Erythroblast (primary cell): ENCODE measurements around the gene TBL1Y.
A peak's percentile ranks its signal among the peaks of the same experiment; 100 is the strongest.

Source experiments
- DNase-seq, 2 experiments: peaks; one replicate each; lab custom pipeline; 2025; lab: John Stamatoyannopoulos, UW
- GATA1 ChIP-seq: IDR thresholded peaks from 2 replicates; pipeline ENCODE4 v1.6.1; 2011; ENCODE audit warnings: low read depth, mild to moderate bottlenecking, control low read depth, low read length, moderate library complexity
- POLR2A ChIP-seq: IDR thresholded peaks from 2 replicates; pipeline ENCODE4 v1.6.1; 2011; ENCODE audit warnings: mild to moderate bottlenecking, low read length

Gene TBL1Y

DNA sequence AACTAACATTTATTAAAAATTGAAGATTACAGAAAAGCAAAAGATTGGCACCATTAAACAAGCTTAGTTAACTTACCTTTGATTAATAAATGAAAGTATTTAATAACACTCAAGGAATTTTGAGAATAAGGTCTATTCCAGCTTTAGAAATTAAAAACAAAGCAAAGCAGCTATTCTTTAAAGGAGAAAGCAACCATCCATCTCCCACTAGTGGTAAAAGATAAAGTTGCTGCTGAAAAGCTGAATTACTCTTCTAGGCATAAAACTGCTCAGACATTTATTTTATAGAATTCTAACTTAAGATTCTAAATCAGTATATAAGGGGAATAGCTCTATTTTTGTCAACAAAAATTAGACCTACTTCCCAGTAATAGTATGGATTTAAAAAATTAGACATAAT lies 37.2 kb downstream of the TBL1Y start:
- no peak for DNase-seq
- TF ChIP-seq POLR2A, result no peak
- TF ChIP-seq GATA1, result no peak

DNA sequence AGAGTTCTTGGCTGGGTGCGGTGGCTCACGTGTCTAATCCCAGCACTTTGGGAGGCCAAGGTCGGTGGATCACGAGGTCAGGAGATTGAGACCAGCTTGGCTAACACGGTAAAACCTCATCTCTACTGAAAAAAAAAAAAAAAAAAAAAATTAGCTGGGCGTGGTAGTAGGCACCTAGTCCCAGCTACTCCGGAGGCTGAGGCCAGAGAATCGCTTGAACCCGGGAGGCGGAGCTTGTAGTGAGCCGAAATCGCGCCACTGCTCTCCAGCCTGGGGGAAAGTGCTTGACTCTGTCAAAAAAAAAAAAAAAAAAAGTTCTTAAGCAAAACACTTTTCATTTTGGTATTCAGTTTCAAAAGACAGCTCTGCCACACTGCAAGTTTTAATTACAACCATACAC lies 37.9 kb downstream of the TBL1Y start:
- TF ChIP-seq POLR2A (no peak), GATA1 (no peak)
- no peak for DNase-seq

GRCh38 chrY:6949947-6950346 lies 39.5 kb downstream of the TBL1Y start:
- TF ChIP-seq GATA1, result no peak
- no peak for TF ChIP-seq POLR2A
- DNase-seq, result no peak

DNA sequence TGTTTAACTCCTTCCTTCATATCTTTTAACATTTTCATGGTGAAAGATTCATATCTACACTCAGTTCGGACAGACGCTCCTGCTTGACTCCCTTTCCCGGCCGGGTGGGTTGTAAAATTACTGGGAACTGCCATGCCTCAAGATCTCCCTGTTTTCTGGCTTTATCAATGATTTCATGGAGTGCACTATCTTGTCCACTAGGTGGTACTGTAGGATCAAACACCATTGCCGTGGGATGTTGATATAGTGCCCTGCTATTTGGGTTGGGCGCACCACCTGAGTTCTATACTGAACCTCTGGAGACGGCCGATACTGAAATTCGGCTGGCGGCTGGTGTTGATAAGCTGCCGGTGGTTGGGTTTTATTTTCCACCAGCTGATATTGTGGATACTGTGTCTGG lies 54.2 kb downstream of the TBL1Y start:
- no peak for TF ChIP-seq POLR2A
- TF ChIP-seq GATA1, result no peak
- DNase-seq, result peak; percentile 82 to 92

DNA sequence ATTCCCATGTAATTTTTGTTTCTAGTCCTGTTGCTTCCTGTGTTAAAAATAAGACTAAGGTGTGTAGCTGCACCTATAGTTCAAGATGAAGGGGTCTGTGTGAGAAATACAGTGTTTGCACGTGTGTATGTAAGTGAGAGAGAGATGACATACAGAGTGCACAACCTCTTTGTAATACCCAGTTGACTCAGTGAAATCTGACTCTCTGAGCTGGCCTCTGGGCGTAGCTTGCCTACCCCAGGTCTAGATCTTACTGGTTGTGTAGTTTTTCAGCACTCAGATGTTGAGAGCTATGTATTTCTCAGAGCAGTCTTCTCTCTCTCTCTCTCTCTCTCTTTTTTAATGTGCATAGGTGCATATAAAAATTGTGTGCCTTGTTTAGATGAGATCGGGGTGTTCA lies 56.0 kb downstream of the TBL1Y start:
- DNase-seq, result peak in 1 of 2 experiments; percentile 0
- TF ChIP-seq GATA1 (no peak), POLR2A (no peak)

DNA sequence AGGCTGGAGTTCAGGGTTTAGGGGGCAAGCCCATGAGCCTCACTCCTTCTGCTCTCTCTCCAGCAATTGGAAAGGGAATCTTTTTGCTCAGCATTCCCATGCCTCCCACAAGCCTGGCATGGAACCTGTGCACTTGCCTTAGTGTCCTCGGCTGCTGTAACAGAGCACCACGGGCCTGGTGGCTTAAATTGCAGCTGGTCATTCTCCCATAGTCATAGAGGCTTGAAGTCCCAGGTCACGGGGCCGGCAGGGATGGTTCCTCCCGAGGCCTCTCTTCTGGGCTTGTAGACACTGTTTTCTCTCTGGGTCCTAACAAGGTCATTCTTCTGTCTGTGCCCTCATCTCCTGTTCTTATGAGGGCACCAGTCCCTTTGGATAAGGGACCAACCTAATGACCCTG lies 57.2 kb downstream of the TBL1Y start:
- DNase-seq, result no peak

DNA sequence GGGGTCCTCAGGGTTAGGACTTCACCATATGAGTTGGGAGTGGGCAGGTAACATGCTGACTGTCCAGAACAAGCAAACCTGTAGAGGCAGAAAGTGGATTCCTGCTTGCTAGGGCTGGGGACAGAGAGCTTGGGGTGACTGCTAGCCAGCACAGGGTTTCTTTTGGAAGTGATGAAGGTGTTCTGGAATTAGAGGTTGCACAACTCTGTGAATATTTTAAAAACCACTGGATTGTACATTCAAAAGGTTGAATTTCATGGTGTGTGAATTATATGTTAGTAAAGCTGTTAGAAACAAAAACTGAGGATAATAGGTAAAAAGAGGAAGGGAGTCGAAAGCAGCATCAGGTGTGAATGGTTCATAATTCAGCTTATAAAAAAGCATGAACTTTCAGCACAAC lies 57.7 kb downstream of the TBL1Y start:
- DNase-seq, result no peak
- no peak for TF ChIP-seq POLR2A
- TF ChIP-seq GATA1, result no peak

More for the DNA sequence above, 57.2 kb downstream of the TBL1Y start:
- TF ChIP-seq GATA1, result no peak

DNA sequence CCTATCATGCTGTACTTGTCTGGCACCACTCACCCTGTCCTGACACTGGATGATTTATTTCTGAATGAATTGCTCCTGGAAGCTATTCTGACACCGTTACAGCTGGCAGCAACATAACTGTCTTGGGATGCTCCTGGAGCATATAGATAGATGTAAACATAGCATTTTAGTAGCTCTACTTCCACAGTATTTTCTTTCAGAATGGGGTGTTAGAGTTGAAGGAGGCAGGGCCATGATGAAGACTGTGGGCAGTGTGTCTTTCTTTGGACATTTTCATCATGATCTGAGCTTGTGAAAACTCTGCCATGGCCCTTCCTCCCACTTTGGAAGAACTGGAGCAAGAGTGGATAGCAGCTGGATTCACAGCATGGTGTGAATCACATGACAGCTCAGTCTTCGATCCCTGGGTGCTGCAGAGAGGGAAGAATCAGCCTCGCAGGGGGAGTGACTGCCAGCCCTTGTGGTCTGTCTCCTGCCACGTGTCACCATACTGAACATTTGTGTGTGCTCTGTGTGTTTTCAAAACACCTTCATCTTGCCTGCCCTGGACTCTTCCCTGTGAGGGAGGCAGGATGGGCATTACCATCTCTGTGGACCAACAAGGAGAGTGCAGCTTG lies 61.9 kb downstream of the TBL1Y start:
- TF ChIP-seq POLR2A, result no peak
- TF ChIP-seq GATA1, result no peak

GRCh38 chrY:6974971-6975370 lies 64.5 kb downstream of the TBL1Y start:
- no peak for TF ChIP-seq POLR2A
- no peak for TF ChIP-seq GATA1
- no peak for DNase-seq

More for the DNA sequence above, 61.9 kb downstream of the TBL1Y start:
- no peak for DNase-seq

- TF ChIP-seq GATA1 (no peak), POLR2A (no peak)
- DNase-seq, result no peak
These were observed 67.3 kb downstream of the TBL1Y start for GRCh38 chrY:6977783-6978182.

DNA sequence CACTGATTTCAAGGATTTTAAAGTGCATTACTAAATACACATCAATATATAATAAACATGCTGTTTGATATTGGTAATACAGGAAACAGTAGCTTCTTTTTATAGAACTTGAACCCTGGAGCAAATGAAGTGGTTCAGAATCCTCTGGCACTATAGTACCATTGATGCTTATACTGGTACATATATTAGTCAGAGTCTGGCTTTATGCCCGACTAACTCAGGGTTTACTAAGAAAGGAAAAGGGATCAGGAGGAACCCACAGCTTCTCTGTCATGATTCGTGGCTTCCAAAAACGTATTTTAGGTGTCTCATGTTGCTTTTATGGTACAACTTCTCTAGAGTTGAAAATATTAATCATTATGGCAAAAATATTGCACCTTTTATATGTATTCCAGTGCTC lies 72.7 kb downstream of the TBL1Y start:
- DNase-seq, result no peak

DNA sequence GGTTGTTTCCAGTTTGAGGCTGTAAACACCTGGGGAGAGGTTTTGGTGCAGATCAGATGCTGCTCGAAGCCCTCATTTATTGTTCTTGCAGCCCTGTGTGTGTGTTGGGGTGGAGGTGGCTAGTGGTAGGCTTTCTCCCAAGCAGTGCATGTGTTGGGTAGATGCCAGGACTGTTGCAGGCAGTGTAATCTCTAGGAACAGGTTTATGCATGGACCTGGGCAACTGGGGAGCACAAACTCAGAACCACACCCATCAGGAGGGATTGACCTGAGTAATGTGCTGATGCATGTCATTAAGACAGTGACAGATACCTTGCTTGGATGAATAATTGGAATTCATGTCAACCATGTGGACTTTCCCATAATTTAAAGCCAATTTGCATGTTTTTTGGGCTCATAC lies 77.3 kb downstream of the TBL1Y start:
- TF ChIP-seq POLR2A (no peak), GATA1 (no peak)
- peak; percentile 53 to 83 for DNase-seq

More for the DNA sequence above, 72.7 kb downstream of the TBL1Y start:
- TF ChIP-seq POLR2A (no peak), GATA1 (no peak)

DNA sequence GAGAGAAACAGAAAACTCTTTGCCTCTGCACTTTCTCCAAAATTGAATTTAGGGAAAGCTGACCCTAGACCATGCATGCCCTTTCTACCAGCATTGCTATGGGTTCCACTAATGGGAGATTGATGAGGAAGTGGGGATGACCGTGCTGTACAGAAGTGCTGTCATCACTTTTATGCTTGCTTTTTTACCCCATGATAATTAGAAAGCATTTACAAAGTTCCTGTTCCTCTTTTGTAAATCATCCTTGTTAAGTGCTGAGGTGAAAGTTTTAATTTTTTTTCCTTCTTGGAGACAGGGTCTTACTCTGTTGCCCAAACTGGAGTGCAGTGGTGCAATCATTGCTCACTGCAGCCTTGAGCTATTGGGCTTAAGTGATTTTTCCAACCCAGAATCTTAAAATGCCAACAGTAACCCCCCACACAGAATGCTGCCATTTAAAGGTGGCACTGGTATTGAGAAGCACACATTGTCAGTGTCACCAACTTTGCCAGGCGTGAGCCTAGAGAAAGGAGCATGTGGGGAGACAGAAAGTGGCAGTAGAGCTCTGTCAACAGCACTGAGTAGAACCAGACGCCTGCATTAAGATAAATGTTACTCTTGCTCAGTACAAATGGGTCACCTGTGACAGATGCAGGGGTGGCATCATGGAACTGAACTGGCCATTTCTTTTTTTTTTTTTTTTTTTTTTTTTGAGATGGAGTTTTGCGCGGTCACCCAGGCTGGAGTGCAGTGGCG lies 79.6 kb downstream of the TBL1Y start:
- no peak for TF ChIP-seq GATA1
- no peak for TF ChIP-seq POLR2A
- no peak for DNase-seq

GRCh38 chrY:6992041-6992440 lies 81.5 kb downstream of the TBL1Y start:
- no peak for DNase-seq
- TF ChIP-seq POLR2A, result no peak
- TF ChIP-seq GATA1, result no peak
